HCT116 (cell line): ENCODE results near the gene RASGEF1B. TPM values are rescaled to one million over a fixed set of nuclear protein-coding genes. Genes with fewer than 3 reads are reported as not detected.

ENCODE experiments used
- ATAC-seq: fragments of 200-7000 bp; cut with Tn5 transposase; 2 replicates; pipeline ENCODE4 v1.9.1; 2020; ENCODE audit warnings: mild to moderate bottlenecking, moderate library complexity
- BruUV-seq: library from RNA; stranded (reverse); fragments of 400-500 nt; replicated peaks from 2 replicates; lab custom pipeline; 2021; lab: Mats Ljungman, UMichigan
- CTCF ChIA-PET: fragments of 300-600 bp; sonication (Branson Sonifier 250); formaldehyde crosslinking; loops from one replicate; lab custom pipeline; 2021; ENCODE audit warnings: antibody characterized with exemption; lab: Charles Lee
- POLR2A ChIA-PET: fragments of 300-600, 350-600 bp; sonication (Branson Sonifier 250); formaldehyde crosslinking; loops from one replicate; lab custom pipeline; 2021; ENCODE audit warnings: antibody characterized with exemption; lab: Charles Lee
- RAD21 ChIA-PET, 2 experiments: fragments of 300-600 bp; sonication (Branson Sonifier 250); formaldehyde crosslinking; loops; one replicate each; lab custom pipeline; 2023; ENCODE audit warnings: low total read pairs in 2 of 2; ENCODE audit not compliant: uncharacterized antibody in 2 of 2, unreplicated experiment in 2 of 2, low non-redundant PET in 1 of 2; lab: Charles Lee
- DNase-seq: peaks from one replicate; pipeline ENCODE4 v3.0.0-alpha.2; 2010; ENCODE audit warnings: low read depth, low spot score
- H2AFZ ChIP-seq: fragments of 200-600 bp; shearing (Covaris generic), sonication (generic); 2 replicates; pipeline ENCODE4 v1.6.1; 2017; ENCODE audit warnings: low read depth, mixed run types, mixed read lengths, antibody characterized with exemption, low read length; ENCODE audit not compliant: poor library complexity, severe bottlenecking
- H3K27ac ChIP-seq: 2 replicates; pipeline ENCODE4 v1.5.1; 2012; ENCODE audit warnings: low read depth, low read length
- H3K27me3 ChIP-seq: fragments of 200-600 bp; sonication (generic); 2 replicates; pipeline ENCODE4 v1.6.1; 2016; ENCODE audit warnings: mixed run types, low read length, mixed read lengths; ENCODE audit not compliant: insufficient read depth
- H3K36me3 ChIP-seq, 2 experiments: fragments of 200-500 bp in 1 of 2; fragments of 200-600 bp in 1 of 2; sonication (Bioruptor generic) in 1 of 2; sonication (generic) in 1 of 2; 2 replicates each; pipeline versions ENCODE4 v1.5.1 to v1.6.1; 2014 to 2016; ENCODE audit warnings: low read length in 2 of 2, inconsistent platforms in 1 of 2, mixed read lengths in 1 of 2, mixed run types in 1 of 2; ENCODE audit not compliant: insufficient read depth in 2 of 2, control insufficient read depth in 1 of 2
- H3K4me1 ChIP-seq, 2 experiments: fragments of 200-600 bp in 1 of 2; sonication (generic) in 1 of 2; 2 replicates each; pipeline versions ENCODE4 v1.5.1 to v1.6.1; 2012 to 2017; ENCODE audit warnings: low read length in 2 of 2, inconsistent platforms in 1 of 2, mild to moderate bottlenecking in 1 of 2, mixed read lengths in 1 of 2, mixed run types in 1 of 2, moderate library complexity in 1 of 2; ENCODE audit not compliant: insufficient read depth in 2 of 2, control insufficient read depth in 1 of 2
- H3K4me2 ChIP-seq: fragments of 200-600 bp; sonication (generic); 2 replicates; pipeline ENCODE4 v1.6.1; 2017; ENCODE audit warnings: mixed run types, low read length, mixed read lengths
- H3K4me3 ChIP-seq, 2 experiments: fragments of 200-600 bp in 1 of 2; sonication (generic) in 1 of 2; replicated peaks in 1 of 2; 2 replicates each; pipeline ENCODE4 v1.5.1; 2011 to 2016; ENCODE audit warnings: low read length in 2 of 2, control low read depth in 1 of 2, low read depth in 1 of 2, mild to moderate bottlenecking in 1 of 2, mixed read lengths in 1 of 2, mixed run types in 1 of 2
- H3K79me2 ChIP-seq: fragments of 200-600 bp; sonication (generic); 2 replicates; pipeline ENCODE4 v1.6.1; 2017; ENCODE audit warnings: mild to moderate bottlenecking, mixed run types, low read length, moderate library complexity, mixed read lengths; ENCODE audit not compliant: insufficient read depth
- H3K9ac ChIP-seq: fragments of 200-600 bp; sonication (generic); 2 replicates; pipeline ENCODE4 v1.6.1; 2016; ENCODE audit warnings: low read length, mixed read lengths
- H3K9me2 ChIP-seq: fragments of 200-600 bp; sonication (generic), shearing (Covaris generic); 2 replicates; pipeline ENCODE4 v1.6.1; 2017; ENCODE audit warnings: mixed run types, mild to moderate bottlenecking, moderate library complexity; ENCODE audit not compliant: insufficient read depth
- H3K9me3 ChIP-seq, 2 experiments: fragments of 200-500 bp in 1 of 2; fragments of 200-600 bp in 1 of 2; sonication (Bioruptor generic) in 1 of 2; sonication (generic) in 1 of 2; 2 replicates each; pipeline ENCODE4 v1.6.1; 2014 to 2017; ENCODE audit warnings: low read length in 2 of 2, mixed read lengths in 2 of 2, inconsistent platforms in 1 of 2, low read depth in 1 of 2, mild to moderate bottlenecking in 1 of 2, mixed run types in 1 of 2, moderate library complexity in 1 of 2; ENCODE audit not compliant: control insufficient read depth in 1 of 2, insufficient read depth in 1 of 2
- H4K20me1 ChIP-seq: fragments of 200-600 bp; sonication (generic), shearing (Covaris generic); 2 replicates; pipeline ENCODE4 v1.6.1; 2017; ENCODE audit warnings: mixed run types, mild to moderate bottlenecking, moderate library complexity; ENCODE audit not compliant: insufficient read depth
- EGR1 ChIP-seq: IDR thresholded peaks from 2 replicates; pipeline ENCODE4 v1.6.1; 2012; ENCODE audit warnings: low read depth
- ELF1 ChIP-seq: IDR thresholded peaks from 2 replicates; pipeline ENCODE4 v1.6.1; 2012; ENCODE audit warnings: low read depth, borderline replicate concordance
- EZH2 ChIP-seq: fragments of 200-600 bp; sonication (generic); IDR thresholded peaks from 2 replicates; pipeline ENCODE4 v1.6.1; 2017; ENCODE audit warnings: antibody characterized with exemption, mixed run types
- EZH2phosphoT487 ChIP-seq: fragments of 200-600 bp; IDR thresholded peaks from 2 replicates; pipeline ENCODE4 v1.6.1; 2018; ENCODE audit warnings: antibody characterized with exemption, borderline replicate concordance
- FOSL1 ChIP-seq: IDR thresholded peaks from 2 replicates; pipeline ENCODE4 v1.6.1; 2012; ENCODE audit warnings: low read depth
- JUND ChIP-seq: IDR thresholded peaks from 2 replicates; pipeline ENCODE4 v1.6.1; 2012
- RAD21 ChIP-seq: IDR thresholded peaks from 2 replicates; pipeline ENCODE4 v1.6.1; 2012; ENCODE audit warnings: low read depth, mild to moderate bottlenecking
- REST ChIP-seq: IDR thresholded peaks from 2 replicates; pipeline ENCODE4 v1.6.1; 2012; ENCODE audit warnings: low read depth
- YY1 ChIP-seq: IDR thresholded peaks from 2 replicates; pipeline ENCODE4 v1.6.1; 2011; ENCODE audit warnings: low read length, low read depth, moderate library complexity, mild to moderate bottlenecking; ENCODE audit not compliant: insufficient replicate concordance; ENCODE audit errors: extremely low read depth
- intact Hi-C: fragments of 100-400 bp; cut with micrococcal nuclease; formaldehyde crosslinking; loops from 2 replicates; pipeline ENCODE4 v1.10.0; 2022
- total RNA-seq: library from RNA; stranded (reverse); gene quantifications from one replicate; pipeline ENCODE4 v1.2.1, GENCODE V29; 2021; ENCODE audit not compliant: unreplicated experiment

The RASGEF1B gene
- total RNA-seq, 1 experiment from 2014 or later, result 0.25 TPM

GRCh38 chr4:81519856-81520255 is 48.1 kb upstream of the RASGEF1B start:
- CTCF ChIA-PET, result no interaction called here
- intact Hi-C loops, result no loop called here
- Histone ChIP-seq H3K4me2 (no peak overlapping the region), H3K79me2 (no peaks in the 10 kb centered on the region), H4K20me1 (no peaks in the 10 kb centered on the region)
- no TSS peak for BruUV-seq
- TF ChIP-seq EGR1, result no peak
- TF ChIP-seq EZH2phosphoT487, result no peak
- no peak for TF ChIP-seq JUND
- TF ChIP-seq EZH2, result no peak
- no peak for TF ChIP-seq FOSL1
- no peak for TF ChIP-seq YY1
- no peak for TF ChIP-seq REST
- TF ChIP-seq RAD21, result no peak
- no peak for TF ChIP-seq ELF1
- TF ChIP-seq, all 23 proteins: peak for 0
- no peaks in the 10 kb centered on the region for H3K9me3 ChIP-seq
- no peaks in the 10 kb centered on the region for H3K4me1 ChIP-seq
- ChIA-PET RAD21 (no interaction called here), POLR2A (no interaction called here)
- H3K36me3 ChIP-seq, result no peaks in the 10 kb centered on the region
- no peaks in the 10 kb centered on the region for H3K9me2 ChIP-seq
- H3K4me3 ChIP-seq, result no peak overlapping the region
- H3K27me3 ChIP-seq, result peaks cover 11% of the 10 kb centered on the region; the same call in 1 of the 2 replicates
- no peak overlapping the region for H3K9ac ChIP-seq
- H2AFZ ChIP-seq, result no peak overlapping the region
- ATAC-seq (no peak), DNase-seq (no peak)
- no peak overlapping the region for H3K27ac ChIP-seq
